Neural progenitor cell (in vitro differentiated cells): Measurements from ENCODE around the gene XPNPEP2.

Source experiments
- EZH2phosphoT487 ChIP-seq: fragments of 200-600 bp; sonication (generic); IDR thresholded peaks from 2 replicates; pipeline ENCODE4 v1.6.1; 2017; ENCODE audit warnings: antibody characterized with exemption
- TF ChIP-seq, protein P1 (sequence below): fragments of 200-600 bp; sonication (generic); IDR thresholded peaks from 2 replicates; pipeline ENCODE4 v1.5.1; 2017; ENCODE audit warnings: antibody characterized with exemption, mild to moderate bottlenecking

DNA sequence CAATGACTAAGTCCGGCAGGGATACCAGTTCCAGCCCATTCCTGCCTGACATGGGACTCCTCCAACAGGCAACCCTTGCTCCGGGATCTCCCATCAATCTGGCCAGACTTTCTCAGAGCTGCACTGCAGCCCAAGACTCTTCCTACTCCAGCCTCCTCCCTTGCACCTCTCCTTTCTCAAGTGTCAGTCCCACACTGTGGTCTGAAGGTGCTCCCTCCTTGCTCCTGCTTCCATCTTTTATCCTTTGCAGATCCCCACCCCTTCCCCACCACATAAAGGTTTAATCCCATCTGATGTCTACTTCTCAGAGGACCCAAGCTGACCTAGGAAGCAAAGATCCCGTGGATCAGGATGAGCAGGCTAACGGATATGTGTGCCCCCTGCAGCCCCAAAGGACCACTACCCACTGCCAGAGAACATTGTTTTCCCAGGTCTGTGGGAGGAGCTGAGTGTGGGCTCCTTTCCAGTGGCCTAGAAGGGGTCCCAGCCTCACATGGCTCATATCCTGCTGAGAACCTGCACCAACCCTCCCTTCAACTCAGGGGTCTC is 33.3 kb upstream of the XPNPEP2 start:
- TF ChIP-seq, protein P1, sequence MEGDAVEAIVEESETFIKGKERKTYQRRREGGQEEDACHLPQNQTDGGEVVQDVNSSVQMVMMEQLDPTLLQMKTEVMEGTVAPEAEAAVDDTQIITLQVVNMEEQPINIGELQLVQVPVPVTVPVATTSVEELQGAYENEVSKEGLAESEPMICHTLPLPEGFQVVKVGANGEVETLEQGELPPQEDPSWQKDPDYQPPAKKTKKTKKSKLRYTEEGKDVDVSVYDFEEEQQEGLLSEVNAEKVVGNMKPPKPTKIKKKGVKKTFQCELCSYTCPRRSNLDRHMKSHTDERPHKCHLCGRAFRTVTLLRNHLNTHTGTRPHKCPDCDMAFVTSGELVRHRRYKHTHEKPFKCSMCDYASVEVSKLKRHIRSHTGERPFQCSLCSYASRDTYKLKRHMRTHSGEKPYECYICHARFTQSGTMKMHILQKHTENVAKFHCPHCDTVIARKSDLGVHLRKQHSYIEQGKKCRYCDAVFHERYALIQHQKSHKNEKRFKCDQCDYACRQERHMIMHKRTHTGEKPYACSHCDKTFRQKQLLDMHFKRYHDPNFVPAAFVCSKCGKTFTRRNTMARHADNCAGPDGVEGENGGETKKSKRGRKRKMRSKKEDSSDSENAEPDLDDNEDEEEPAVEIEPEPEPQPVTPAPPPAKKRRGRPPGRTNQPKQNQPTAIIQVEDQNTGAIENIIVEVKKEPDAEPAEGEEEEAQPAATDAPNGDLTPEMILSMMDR: no peak
- no peak for TF ChIP-seq EZH2phosphoT487
